HG02588 (cell line): Measurements from ENCODE around the gene EEF2K.
"Not testable (repeated sequence)": the region's sequence is repeated elsewhere in the genome, so short reads cannot be mapped to it uniquely, and the experiment has no call there.

ENCODE experiments used
- ATAC-seq: cut with Tn5 transposase; IDR thresholded peaks from one replicate; pipeline ENCODE4 v1.9.1; 2021; ENCODE audit warnings: mild to moderate bottlenecking, moderate library complexity; ENCODE audit not compliant: unreplicated experiment

Gene EEF2K

GRCh38 chr16:22206013-22206841, at the start of gene EEF2K:
TSS of gene EEF2K (plus strand) at chr16:22206278. CDS start at chr16:22225730, 19,452 bp downstream.
- peak; percentile 82 for ATAC-seq

- no peak for ATAC-seq
Observed at GRCh38 chr16:22161401-22161800, 44.7 kb upstream of the EEF2K start.

GRCh38 chr16:22161999-22162655, 44.0 kb upstream of the EEF2K start, which contains the start of gene SDR42E2:
TSS of gene SDR42E2 (plus strand) at chr16:22162506. CDS start at chr16:22165583, 3,077 bp downstream.
- ATAC-seq = no peak

- ATAC-seq = no peak
Observed at GRCh38 chr16:22162656-22163009, 43.4 kb upstream of the EEF2K start.

- ATAC-seq = no peak
Observed at GRCh38 chr16:22163806-22164205, 42.3 kb upstream of the EEF2K start.

GRCh38 chr16:22164482-22164881, 41.6 kb upstream of the EEF2K start:
- no peak for ATAC-seq

GRCh38 chr16:22165508-22166285, 40.4 kb upstream of the EEF2K start:
- ATAC-seq = no peak

GRCh38 chr16:22171953-22172352, 34.1 kb upstream of the EEF2K start:
- no peak for ATAC-seq

GRCh38 chr16:22172642-22173041, 33.4 kb upstream of the EEF2K start:
- ATAC-seq = not testable (repeated sequence)

GRCh38 chr16:22174642-22175041, 31.4 kb upstream of the EEF2K start:
- ATAC-seq = no peak

- no peak for ATAC-seq
Observed at GRCh38 chr16:22177968-22178930, 27.8 kb upstream of the EEF2K start.

- no peak for ATAC-seq
Observed at GRCh38 chr16:22181426-22181825, 24.7 kb upstream of the EEF2K start.

- no peak for ATAC-seq
Observed at GRCh38 chr16:22181843-22182242, 24.2 kb upstream of the EEF2K start.

- ATAC-seq = no peak
Observed at GRCh38 chr16:22183335-22183734, 22.7 kb upstream of the EEF2K start.

- no peak for ATAC-seq
Observed at GRCh38 chr16:22183901-22184614, 22.0 kb upstream of the EEF2K start.

GRCh38 chr16:22184615-22184968, 21.5 kb upstream of the EEF2K start:
- no peak for ATAC-seq

- no peak for ATAC-seq
Observed at GRCh38 chr16:22186517-22186916, 19.6 kb upstream of the EEF2K start.

GRCh38 chr16:22188267-22188594, 17.8 kb upstream of the EEF2K start:
- no peak for ATAC-seq

- ATAC-seq = no peak
Observed at GRCh38 chr16:22188595-22189442, 17.3 kb upstream of the EEF2K start.
